Stimulated activated CD8-positive, alpha-beta memory T cell treated with anti-CD3 and anti-CD28 coated beads, Interleukin-7, amount 100 ng/mL, for 4 hours (primary cell): ENCODE results near the gene GLIS1.

ENCODE experiments used
- DNase-seq, 2 donors: peaks; one replicate each; pipeline ENCODE4 v3.0.0-alpha.2; 2020; ENCODE audit warnings: low read depth in 2 of 2

GLIS1 gene

GRCh38 chr1:53638360-53639035 is 100.5 kb downstream of the GLIS1 start:
- DNase-seq, result no peak

GRCh38 chr1:53637511-53638359 is 101.2 kb downstream of the GLIS1 start:
- no peak for DNase-seq

GRCh38 chr1:53636621-53637171 is 102.3 kb downstream of the GLIS1 start:
- DNase-seq, result no peak

GRCh38 chr1:53634571-53634979 is 104.4 kb downstream of the GLIS1 start:
- no peak for DNase-seq

- DNase-seq, result no peak
Measured at GRCh38 chr1:53633073-53633704, 105.8 kb downstream of the GLIS1 start.

- no peak for DNase-seq
Measured at GRCh38 chr1:53631622-53632310, 107.2 kb downstream of the GLIS1 start.

- no peak for DNase-seq
Measured at GRCh38 chr1:53629101-53629691, 109.8 kb downstream of the GLIS1 start.

GRCh38 chr1:53628286-53628955 is 110.5 kb downstream of the GLIS1 start:
- DNase-seq, result no peak

GRCh38 chr1:53627666-53628065 is 111.3 kb downstream of the GLIS1 start:
- DNase-seq, result no peak

- no peak for DNase-seq
Measured at GRCh38 chr1:53627031-53627430, 111.9 kb downstream of the GLIS1 start.

GRCh38 chr1:53626616-53627015 is 112.3 kb downstream of the GLIS1 start:
- no peak for DNase-seq

- no peak for DNase-seq
Measured at GRCh38 chr1:53625766-53626520, 113.0 kb downstream of the GLIS1 start.

GRCh38 chr1:53625049-53625448 is 113.9 kb downstream of the GLIS1 start:
- DNase-seq, result no peak

- DNase-seq, result no peak
Measured at GRCh38 chr1:53622531-53622930, 116.4 kb downstream of the GLIS1 start.

GRCh38 chr1:53621144-53621543 is 117.8 kb downstream of the GLIS1 start:
- no peak for DNase-seq

- no peak for DNase-seq
Measured at GRCh38 chr1:53620061-53620855, 118.7 kb downstream of the GLIS1 start.

- no peak for DNase-seq
Measured at GRCh38 chr1:53619367-53620060, 119.5 kb downstream of the GLIS1 start.

GRCh38 chr1:53618500-53619366 is 120.2 kb downstream of the GLIS1 start:
- DNase-seq, result no peak
